MV-4-11 (cell line): ENCODE measurements around the gene TPSD1.
A peak's percentile ranks its signal among the peaks of the same experiment; 100 is the strongest.
"Not testable (repeated sequence)": the region's sequence is repeated elsewhere in the genome, so short reads cannot be mapped to it uniquely, and the experiment has no call there.

Experiments
- DNase-seq: peaks from one replicate; lab custom pipeline; 2025; lab: John Stamatoyannopoulos, UW

Gene TPSD1

DNA sequence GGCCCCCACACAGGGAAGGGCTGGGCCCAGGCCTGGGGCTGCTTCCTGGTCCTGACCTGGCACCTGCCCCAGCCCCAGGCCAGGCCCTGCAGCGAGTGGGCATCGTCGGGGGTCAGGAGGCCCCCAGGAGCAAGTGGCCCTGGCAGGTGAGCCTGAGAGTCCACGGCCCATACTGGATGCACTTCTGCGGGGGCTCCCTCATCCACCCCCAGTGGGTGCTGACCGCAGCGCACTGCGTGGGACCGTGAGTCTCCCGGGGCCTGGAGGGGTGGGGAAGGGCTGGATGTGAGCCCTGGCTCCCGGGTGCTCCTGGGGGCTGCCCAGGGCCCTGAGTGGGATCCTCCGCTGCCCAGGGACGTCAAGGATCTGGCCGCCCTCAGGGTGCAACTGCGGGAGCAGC lies 14.8 kb upstream of the TPSD1 start:
- DNase-seq = not testable (repeated sequence)

DNA sequence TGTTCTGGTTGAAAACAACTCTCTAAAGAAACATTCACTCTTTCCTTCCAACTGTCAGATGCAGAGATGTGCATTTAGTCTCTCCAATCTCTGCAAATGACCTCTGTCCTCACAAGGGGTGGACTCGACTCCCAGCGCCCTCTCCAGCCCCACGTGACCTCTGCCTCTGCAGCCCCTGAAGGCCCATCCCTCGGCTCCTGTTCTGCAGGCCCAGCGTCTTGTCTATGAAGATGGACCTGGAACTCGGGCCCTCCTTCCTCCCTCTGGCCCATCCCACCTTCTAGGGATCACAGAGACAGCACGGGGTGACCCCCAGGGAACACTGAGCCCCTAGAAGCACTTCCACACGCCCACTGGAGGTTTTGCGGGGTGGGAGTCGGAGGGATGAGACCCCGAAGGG lies 12.5 kb upstream of the TPSD1 start:
- not testable (repeated sequence) for DNase-seq

DNA sequence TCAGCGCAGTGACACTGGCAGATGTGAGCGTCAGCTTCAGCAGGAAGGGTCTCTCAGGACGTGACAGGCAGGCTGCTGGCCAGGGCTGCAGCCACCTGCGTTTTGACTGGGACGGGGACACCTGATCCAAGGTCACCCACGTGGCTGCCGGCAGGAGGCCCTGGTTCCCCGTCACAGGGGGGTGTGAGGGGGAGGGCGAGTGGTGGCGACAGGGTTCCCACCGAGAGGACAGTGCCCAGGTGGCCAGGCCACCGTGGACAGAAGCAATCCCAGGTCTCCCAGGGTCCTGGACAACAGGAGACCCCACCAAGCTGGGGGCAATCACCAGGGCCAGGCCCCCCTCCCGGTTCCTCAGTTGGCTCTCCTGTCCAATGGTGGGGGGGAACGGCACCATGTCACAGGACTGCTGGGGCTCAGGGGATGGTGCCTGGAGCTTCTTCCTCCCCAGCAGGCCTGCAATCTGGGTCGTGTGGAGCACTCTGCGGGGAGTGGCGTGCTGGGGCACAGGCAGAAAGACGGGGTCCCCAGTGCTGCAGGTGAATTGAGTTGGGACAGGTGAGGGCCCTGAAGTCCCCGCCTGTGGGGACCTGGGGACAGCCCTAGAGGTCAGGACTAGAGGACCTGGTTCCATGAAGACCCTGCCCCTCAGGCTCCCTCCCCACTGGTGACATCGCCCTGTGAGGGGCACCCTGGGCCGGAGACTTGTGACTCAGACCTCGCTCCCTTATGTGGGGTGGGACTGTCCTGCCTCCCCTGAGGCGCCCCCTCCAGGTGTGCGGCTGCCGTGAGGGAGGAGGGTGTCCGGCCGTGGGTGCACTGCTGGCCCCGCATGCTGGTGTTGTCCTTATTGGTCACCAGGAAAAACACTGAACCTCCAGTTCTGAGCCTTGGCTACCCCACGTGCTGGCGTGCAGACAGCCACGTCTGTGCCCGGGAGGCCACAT lies 11.7 kb upstream of the TPSD1 start:
- DNase-seq = not testable (repeated sequence)

DNA sequence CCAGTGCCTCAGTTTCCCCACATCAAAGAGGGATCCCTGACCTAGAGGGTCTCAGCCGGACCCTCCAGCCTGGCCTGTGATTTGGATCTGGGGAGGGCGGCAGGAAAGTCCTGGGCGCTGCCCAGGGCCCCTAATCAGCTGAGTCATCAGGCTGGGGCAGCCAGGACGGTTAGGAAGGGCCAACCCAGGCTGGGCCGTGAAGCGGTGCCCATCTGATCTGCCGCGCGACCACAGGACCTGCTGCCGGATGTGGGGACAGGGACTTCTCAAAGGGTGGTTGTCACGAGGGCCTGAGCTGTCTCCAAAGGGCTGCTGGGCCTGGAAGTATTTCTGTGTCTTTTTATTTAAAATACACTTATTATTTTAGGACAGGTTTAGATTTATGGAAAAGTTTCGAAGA lies 11.0 kb upstream of the TPSD1 start:
- peak; percentile 69 for DNase-seq

DNA sequence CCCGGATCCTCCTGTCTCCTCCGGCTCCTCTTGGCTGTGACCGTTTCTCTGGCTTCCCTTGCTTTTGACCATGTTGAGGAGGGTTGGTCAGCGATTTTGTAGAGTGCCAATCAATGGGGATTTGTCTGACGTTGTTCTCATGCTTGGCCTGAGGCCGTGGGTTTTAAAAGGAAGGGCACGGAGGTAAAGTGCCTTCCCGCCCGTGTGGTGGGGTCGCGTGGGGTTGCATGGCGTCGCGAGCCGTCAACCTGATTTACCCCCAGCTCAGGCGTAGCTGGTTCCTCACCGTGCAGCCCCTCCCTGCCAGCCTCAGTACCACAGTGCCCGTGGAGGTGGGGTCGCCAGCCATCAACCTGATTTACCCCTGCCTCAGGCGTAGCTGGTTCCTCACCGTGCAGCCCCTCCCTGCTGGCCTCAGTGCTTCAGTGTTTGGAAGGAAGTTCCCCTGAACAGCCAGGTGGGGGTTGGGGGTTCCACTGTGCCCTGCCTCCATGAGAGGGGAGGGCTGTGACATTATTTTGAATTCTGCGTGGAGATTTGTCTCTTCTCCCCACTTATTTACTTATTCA lies 10.3 kb upstream of the TPSD1 start:
- no peak for DNase-seq

DNA sequence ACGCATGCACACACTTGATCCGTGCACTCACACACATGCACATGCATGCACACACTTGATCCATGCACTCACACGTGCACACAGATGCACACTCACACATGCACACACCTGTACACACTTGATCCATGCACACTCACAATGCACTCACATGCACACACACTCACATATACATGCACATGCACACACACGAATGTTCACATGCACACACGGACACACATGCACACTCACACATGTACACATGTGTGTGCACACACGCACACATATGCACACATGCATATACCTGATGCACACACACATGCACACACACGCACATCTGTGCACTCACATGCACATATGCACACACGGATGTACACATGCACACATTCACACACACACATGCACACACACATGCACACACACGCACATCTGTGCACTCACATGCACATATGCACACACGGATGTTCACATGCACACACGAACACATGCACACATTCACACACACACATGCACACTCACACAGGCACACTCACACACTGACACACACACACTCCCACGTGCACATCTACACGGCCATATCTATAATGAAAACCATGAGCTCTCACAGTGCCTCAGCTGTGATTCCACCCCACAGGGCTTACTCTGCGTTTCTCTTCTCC lies 7.8 kb upstream of the TPSD1 start:
- DNase-seq = not testable (repeated sequence)

DNA sequence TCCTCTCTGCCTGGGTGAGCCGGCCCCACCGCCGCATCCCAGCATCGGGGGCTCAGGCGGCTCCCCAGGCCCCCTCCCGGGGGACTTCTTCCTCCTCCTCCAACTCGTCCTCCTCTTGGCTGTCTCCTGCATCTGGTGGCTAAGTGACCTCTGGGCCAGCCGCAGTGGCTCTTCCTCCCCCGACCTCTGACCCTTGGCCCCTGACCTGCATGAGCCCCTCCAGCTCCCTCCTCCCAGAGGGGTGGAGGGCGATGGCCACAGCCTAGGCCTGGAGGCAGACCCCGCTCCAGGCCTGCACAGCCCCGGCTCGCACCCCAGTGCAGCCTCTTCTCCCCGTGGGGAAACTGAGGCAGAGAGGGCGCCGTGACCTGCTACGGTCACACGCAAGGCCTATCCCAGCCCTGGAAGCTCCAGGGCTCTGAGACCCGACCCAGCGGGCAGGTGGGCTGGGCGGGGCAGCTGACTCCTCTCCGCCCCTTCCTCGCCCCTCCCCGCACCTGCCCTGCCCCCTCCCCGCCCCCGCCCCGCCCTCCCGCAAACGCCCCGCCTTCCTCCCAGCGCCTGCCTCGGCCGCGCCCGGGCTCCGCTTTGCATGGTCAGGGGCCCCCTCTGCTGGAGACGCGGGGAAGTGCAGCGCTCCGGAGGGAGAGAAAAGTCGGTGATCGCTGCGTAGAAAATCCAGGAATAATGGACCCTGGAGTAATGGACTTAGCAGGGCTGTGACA lies 6.7 kb upstream of the TPSD1 start:
- DNase-seq = not testable (repeated sequence)

DNA sequence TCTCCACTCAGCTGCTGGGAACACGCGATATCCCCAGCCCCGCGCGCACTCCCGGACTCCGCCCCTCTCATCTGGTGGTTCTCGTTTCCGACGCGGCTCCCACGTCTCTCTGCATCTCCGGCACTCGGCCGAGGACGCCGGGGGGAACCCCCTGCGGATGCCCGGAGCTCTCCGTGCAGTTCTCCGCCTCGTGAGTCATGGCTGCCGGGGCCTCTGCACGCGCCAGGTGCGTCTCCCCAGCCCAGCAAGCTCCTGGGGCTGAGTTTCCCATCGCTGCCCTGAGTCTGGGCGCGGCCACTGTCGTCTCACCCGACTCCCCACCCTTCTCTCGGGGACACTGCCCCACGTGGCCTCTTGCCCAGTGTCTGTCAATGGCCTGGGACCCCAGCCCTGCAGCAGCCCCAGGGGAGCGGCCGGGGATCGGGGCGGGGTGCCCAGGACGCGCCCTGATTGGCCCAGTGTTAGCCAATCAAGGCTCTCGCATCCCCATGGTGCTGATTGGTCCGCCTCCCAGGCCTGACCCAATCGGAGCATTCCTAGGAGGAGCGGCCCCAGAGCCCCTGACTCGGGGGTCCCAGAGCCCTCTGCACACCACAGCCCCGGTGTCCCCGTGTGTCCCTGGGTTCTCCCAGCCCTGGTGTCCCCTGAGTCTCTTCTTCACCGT lies 2.0 kb upstream of the TPSD1 start:
- DNase-seq = not testable (repeated sequence)

DNA sequence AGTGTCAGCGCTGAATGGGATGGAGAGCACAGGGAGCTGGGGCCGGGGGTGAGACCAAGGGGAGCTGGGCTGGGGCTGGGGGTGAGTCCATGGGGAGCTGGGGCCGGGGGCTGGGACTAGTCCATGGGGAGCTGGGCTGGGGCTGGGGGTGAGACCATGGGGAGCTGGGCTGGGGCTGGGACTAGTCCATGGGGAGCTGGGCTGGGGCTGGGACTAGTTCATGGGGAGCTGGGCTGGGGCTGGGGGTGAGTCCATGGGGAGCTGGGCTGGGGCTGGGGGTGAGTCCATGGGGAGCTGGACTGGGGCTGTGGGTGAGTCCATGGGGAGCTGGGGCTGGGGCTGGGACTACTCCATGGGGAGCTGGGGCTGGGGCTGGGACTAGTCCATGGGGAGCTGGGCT lies 1.0 kb upstream of the TPSD1 start:
- not testable (repeated sequence) for DNase-seq

DNA sequence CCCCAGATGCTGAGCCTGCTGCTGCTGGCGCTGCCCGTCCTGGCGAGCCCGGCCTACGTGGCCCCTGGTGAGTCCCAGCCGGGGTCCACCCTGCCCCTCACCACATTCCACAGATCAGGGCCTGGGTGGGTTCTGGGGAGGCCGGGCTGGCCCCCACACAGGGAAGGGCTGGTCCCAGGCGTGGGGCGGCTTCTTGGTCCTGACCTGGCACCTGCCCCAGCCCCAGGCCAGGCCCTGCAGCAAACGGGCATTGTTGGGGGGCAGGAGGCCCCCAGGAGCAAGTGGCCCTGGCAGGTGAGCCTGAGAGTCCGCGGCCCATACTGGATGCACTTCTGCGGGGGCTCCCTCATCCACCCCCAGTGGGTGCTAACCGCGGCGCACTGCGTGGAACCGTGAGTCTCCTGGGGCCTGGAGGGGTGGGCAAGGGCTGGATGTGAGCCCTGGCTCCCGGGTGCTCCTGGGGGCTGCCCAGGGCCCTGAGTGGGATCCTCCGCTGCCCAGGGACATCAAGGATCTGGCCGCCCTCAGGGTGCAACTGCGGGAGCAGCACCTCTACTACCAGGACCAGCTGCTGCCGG lies 516 bp downstream of the TPSD1 start:
- DNase-seq = not testable (repeated sequence)

DNA sequence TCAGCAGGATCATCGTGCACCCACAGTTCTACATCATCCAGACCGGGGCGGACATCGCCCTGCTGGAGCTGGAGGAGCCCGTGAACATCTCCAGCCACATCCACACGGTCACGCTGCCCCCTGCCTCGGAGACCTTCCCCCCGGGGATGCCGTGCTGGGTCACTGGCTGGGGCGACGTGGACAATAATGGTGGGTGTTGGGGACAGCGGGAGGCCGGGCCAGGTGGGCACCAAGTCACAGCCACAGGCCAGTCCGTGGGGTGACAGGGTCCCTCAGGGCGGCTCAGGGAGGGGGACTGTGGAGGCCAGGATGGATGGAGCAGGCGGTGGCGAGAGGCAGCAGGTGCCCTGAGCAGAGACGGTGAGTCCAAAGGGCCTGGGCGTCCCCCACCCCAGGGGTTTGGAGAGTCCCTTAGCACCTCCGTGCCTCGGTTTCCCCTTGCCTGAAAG lies 1.0 kb downstream of the TPSD1 start:
- DNase-seq = no peak

DNA sequence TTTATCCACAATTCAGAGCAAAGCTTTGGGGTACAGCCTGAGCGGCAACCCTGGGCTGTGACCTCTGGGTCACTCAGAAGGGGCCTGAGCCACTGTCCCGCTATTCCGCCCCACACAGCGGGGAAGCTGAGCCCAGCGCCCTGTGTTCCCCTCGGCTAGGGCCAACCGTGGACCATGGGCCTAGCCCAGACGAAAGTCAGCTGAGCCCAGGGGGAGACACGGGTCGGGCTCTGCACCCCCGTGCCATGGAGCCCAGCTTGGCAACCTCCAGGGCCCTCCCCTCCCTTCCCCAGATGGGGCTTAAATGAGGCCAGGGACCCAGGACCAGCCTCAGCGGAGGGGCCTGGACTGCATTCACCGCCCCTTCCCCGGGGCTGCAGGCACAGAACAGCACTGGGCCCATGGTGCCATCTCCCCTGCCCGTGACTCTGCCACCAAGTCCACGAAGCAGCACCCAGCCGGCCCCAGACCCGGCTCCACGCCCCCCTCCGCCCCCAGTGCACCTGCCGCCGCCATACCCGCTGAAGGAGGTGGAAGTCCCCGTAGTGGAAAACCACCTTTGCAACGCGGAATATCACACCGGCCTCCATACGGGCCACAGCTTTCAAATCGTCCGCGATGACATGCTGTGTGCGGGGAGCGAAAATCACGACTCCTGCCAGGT lies 1.8 kb downstream of the TPSD1 start:
- DNase-seq = no peak

DNA sequence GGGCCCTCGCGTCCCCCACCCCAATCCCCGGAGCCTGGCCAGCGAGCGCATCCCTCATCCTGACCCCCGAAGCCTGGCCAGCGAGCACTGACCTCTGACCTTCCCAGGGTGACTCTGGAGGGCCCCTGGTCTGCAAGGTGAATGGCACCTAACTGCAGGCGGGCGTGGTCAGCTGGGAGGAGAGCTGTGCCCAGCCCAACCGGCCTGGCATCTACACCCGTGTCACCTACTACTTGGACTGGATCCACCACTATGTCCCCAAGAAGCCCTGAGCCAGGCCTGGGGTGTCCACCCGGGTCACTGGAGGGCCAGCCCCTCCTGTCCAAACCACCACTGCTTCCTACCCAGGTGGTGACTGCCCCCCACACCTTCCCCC lies 2.3 kb downstream of the TPSD1 start:
- no peak for DNase-seq

DNA sequence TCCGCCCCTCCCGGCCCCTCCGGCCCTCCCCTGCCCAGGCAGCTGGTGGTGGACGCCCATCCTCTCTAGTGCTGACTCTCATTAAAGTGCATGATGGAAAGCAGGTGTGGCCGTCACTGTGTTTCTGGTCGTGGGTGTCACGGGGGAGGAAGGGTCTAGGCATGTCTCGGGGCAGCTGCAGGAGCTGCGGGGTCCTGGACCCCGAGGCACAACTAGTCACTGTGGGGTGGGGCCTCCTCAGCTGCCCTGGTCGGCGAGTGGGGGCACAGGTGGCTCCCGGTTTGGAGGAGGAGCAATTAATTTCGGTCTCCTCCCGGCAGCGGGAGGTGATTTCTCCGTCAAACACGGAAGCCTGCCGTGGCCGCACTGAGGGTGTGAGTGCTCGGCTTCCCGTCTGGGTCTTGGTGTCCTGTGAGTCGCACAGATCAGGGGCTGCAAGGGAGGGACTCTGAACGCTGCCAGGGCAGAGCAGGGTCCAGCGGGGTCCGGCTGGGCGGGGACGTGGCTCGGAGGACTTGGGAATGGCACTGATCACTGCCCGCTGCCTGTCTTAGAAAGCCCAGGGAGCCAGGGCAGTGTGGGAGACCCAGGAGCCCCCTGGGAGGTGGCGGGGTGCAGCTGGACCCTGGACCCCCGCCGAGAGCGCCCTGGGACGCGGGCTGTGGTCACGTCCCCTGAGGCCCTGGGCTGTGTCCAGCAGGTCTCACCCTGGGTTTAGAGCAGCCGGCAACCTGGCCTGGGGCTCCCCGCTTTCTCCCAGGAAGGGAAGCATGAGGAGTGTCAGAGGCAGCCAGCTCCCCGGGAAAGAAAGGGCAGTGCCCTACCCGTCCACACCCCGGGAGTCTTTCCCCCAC lies 3.3 kb downstream of the TPSD1 start:
- no peak for DNase-seq

DNA sequence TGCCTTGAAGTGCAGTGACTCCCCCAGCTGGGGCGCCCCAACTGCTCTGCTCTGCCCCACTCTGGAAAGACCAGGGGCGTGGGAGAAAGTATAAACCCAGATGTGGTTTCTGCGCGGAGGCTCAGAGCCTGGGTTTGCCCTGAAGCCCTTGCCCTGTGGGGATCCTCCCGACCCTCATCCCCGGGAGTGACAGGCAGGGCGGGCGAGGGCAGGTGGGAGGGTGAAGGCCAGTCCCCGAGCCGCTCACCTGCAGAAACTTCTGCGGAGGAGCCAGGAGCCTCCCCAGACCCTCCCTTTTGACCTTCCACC lies 3.8 kb downstream of the TPSD1 start:
- DNase-seq = no peak

DNA sequence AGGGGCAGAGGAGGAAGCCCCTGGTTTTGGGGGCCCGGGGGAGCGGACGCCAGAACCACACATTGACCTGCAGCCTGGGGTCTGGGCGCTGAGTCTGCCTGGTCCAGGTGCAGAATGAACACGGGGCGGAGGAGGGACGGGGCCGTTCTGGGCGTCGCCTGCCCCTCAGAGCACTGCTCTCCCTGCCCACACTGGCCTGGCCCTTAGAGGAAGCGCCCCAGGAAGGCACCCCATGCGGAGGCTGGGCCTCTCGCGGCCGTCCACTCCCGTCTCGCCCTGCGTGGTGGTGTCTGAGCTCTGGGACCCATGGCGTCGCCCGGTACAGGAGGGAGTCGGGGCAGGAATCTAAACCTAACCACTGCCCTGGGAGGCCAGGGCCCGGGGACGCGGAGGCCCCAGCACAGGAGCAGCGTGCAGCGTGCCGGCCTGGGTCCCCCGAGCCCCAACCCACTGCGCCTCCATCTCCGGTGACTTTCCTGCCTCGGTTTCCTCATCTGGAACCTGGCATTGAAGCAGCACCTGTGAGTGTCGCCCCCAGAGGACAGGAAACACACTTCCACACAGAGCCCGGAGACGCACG lies 4.3 kb downstream of the TPSD1 start:
- no peak for DNase-seq

DNA sequence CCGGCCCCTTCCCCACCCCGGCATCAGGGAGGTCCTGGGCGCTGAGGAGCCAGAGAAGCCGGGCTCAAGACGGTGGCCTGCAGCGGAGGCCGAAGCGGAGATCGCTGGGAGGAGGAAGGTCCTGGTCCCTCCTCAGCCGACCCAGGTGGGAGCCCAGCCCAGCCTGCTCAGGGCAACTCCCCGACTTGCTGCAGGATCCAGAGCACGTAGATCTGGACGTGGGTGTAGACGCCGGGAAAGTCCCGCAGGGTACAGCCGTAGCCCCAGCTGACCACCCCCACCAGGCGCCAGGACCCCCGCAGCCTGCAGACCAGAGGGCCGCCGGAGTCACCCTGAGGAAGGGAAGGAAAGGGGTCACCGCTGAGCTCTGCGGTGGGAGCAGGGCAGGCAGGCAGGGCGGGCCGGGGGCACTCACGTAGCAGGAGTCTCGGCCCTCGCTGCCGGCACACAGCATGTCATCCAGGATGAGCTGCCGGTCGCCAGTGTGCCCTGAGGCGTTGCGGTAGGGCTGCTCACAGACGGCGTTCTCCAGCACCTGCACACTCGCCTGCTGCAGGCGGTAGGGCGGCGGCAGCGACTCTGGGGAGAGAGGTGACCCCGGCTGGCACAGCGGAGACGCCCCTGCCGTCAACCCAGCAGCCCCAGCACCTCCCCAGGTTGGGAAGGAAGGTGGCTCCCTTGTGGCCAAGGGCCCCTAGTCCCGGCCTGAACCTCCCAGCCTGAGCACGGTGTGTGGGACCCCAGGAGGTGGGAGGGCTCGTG lies 5.4 kb downstream of the TPSD1 start:
- DNase-seq = no peak

DNA sequence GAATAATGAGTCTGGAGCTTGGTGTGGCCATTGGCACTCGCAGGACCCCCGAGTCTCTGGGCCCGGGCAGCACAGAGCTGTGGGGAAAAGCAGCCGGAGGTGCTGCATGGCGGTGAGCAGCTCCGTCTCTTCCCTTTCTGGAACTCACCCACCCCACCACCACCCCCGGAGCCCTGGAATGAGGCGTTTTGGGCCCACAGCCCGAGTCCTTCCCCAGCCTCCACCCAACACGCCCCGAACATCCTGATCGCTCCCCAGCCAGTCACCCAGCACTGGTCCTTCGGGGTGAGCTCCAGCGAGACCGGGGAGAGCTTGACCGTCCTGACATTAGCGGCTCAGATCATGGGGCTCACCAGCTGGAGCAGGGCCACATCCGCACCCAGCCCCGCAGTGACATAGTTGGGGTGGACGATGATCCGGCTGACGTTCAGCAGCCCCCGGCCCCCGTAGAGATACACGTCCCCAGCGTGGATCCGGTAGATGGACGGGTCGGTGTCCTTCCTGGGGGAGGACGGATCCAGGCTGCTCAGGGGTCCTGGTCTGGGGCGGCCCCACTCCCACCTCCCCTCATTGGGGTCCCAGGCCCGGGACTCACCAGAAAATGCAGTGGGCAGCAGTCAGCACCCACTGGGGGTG lies 6.5 kb downstream of the TPSD1 start:
- no peak for DNase-seq

DNA sequence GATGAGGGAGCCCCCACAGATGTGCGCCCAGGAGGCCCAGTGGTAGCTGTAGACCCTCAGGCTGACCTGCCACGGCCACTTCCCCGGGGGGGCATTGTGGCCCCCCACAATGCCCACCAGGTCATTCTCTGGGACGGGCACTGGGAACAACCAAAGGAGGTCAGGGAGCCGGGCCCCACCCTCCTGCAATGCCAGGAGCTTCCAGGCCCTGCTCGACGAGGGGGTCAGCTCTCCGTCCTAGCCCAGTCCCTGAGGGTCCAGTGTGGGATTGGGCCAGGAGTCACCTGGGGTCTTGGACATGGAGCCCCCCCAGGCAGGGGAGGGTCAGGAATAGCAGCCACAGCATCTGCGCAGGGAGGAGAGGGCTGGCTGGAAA lies 7.0 kb downstream of the TPSD1 start:
- no peak for DNase-seq
